A549 (cell line): Measurements from ENCODE around the gene SLITRK2. TPM values are rescaled to one million over a fixed set of nuclear protein-coding genes. Genes with fewer than 3 reads are reported as not detected.

Source experiments
- ATAC-seq, 2 experiments: fragments of 200-7000 bp in 1 of 2; fragments of >200 bp in 1 of 2; cut with Nextera tagmentation in 1 of 2; cut with Tn5 transposase in 1 of 2; 3 replicates each; pipeline versions ENCODE4 v1.8.0 to v1.9.1; 2018 to 2020; ENCODE audit warnings: mild to moderate bottlenecking in 1 of 2, moderate library complexity in 1 of 2
- CTCF ChIA-PET: fragments of 300-600 bp; sonication (Branson Sonifier 250); formaldehyde crosslinking; extraction: SDS; loops from one replicate; lab custom pipeline; 2021; ENCODE audit warnings: antibody characterized with exemption, inconsistent platforms; lab: Yijun Ruan, JAX
- POLR2A ChIA-PET: fragments of 350-600 bp; formaldehyde crosslinking; extraction: SDS; loops from one replicate; lab custom pipeline; 2021; ENCODE audit warnings: antibody characterized with exemption, inconsistent platforms; lab: Yijun Ruan, JAX
- DNase-seq, 2 experiments: peaks; one replicate each; pipeline versions ENCODE4 v3.0.0 to v3.0.0-alpha.2; 2011 to 2016; ENCODE audit warnings: low read depth in 1 of 2, low spot score in 1 of 2
- FAIRE-seq: peaks from 2 replicates; lab custom pipeline; 2011; peaks lifted over from hg19 to GRCh38; lab: Jason Lieb, UNC
- H3K27ac ChIP-seq, 2 experiments: fragments of >200 bp; sonication (Bioruptor Twin); formaldehyde crosslinking; 3 replicates each; pipeline ENCODE4 v1.5.1; 2016 to 2017
- H3K4me1 ChIP-seq: fragments of >200 bp; sonication (Bioruptor Twin); formaldehyde crosslinking; 3 replicates; pipeline ENCODE4 v1.6.1; 2016
- H3K4me2 ChIP-seq: fragments of >200 bp; sonication (Bioruptor Twin); formaldehyde crosslinking; 3 replicates; pipeline ENCODE4 v1.6.1; 2016
- H3K4me3 ChIP-seq: fragments of >200 bp; sonication (Bioruptor Twin); formaldehyde crosslinking; 3 replicates; pipeline ENCODE4 v1.5.1; 2016
- H3K9me3 ChIP-seq: fragments of >200 bp; sonication (Bioruptor Twin); formaldehyde crosslinking; 3 replicates; pipeline ENCODE4 v1.6.1; 2016
- BHLHE40 ChIP-seq: IDR thresholded peaks from 2 replicates; pipeline ENCODE4 v1.6.1; 2012; ENCODE audit warnings: low read depth, low read length, inconsistent platforms
- CEBPB ChIP-seq, 2 experiments: fragments of >200 bp in 1 of 2; sonication (Bioruptor Twin) in 1 of 2; formaldehyde crosslinking in 1 of 2; IDR thresholded peaks; 2 replicates each; pipeline ENCODE4 v1.6.1; 2012 to 2016
- CHD2 ChIP-seq: fragments of 150-350 bp; IDR thresholded peaks from 2 replicates; pipeline ENCODE4 v1.6.1; 2014; ENCODE audit warnings: low read length; ENCODE audit not compliant: partially characterized antibody
- CHD4 ChIP-seq: fragments of 200-600 bp; sonication (generic); IDR thresholded peaks from 2 replicates; pipeline ENCODE4 v1.6.1; 2016; ENCODE audit warnings: antibody characterized with exemption, mild to moderate bottlenecking, borderline replicate concordance
- ESRRA ChIP-seq: fragments of 150-350 bp; IDR thresholded peaks from 2 replicates; pipeline ENCODE4 v1.6.1; 2014; ENCODE audit warnings: mild to moderate bottlenecking, low read length, borderline replicate concordance
- FOSB ChIP-seq: fragments of 250-450 bp; sonication (Bioruptor Pico); IDR thresholded peaks from 2 replicates; pipeline ENCODE4 v1.5.0; 2020; ENCODE audit warnings: mild to moderate bottlenecking, moderate library complexity
- FOXS1 ChIP-seq: fragments of 250-450 bp; sonication (Bioruptor Pico); IDR thresholded peaks from 2 replicates; pipeline ENCODE4 v1.5.0; 2020; ENCODE audit warnings: mild to moderate bottlenecking, moderate library complexity
- GATA3 ChIP-seq: IDR thresholded peaks from 2 replicates; pipeline ENCODE4 v1.6.1; 2012; ENCODE audit warnings: borderline replicate concordance
- HEYL ChIP-seq: fragments of 250-450 bp; sonication (Bioruptor Pico); IDR thresholded peaks from 2 replicates; pipeline ENCODE4 v1.8.0; 2021; ENCODE audit warnings: mild to moderate bottlenecking, moderate library complexity
- MAFK ChIP-seq: fragments of 450-650 bp; IDR thresholded peaks from 2 replicates; pipeline ENCODE4 v1.6.1; 2014; ENCODE audit not compliant: partially characterized antibody
- MYC ChIP-seq: IDR thresholded peaks from 2 replicates; pipeline ENCODE4 v1.6.1; 2012; ENCODE audit warnings: mild to moderate bottlenecking, inconsistent platforms, low read length, improper control_type of control experiment, borderline replicate concordance
- NPAS2 ChIP-seq: fragments of 250-450 bp; sonication (Bioruptor Pico); IDR thresholded peaks from 2 replicates; pipeline ENCODE4 v1.8.0; 2022; ENCODE audit warnings: mild to moderate bottlenecking, moderate library complexity, borderline replicate concordance
- PHF8 ChIP-seq: fragments of 200-600 bp; sonication (generic); IDR thresholded peaks from 2 replicates; pipeline ENCODE4 v1.6.1; 2016; ENCODE audit warnings: low read depth, mild to moderate bottlenecking, antibody characterized with exemption, moderate library complexity, borderline replicate concordance
- RAD21 ChIP-seq, 2 experiments: fragments of >200 bp in 1 of 2; sonication (Bioruptor Twin) in 1 of 2; formaldehyde crosslinking in 1 of 2; IDR thresholded peaks in 1 of 2; conservative IDR thresholded peaks in 1 of 2; 2 replicates in 1 of 2; 3 replicates in 1 of 2; pipeline ENCODE4 v1.6.1; 2012 to 2018; ENCODE audit warnings: inconsistent platforms in 1 of 2
- RCOR1 ChIP-seq: fragments of 150-350 bp; IDR thresholded peaks from 2 replicates; pipeline ENCODE4 v1.6.1; 2014; ENCODE audit warnings: antibody characterized with exemption, low read length, low read depth
- RFX5 ChIP-seq: fragments of 450-650 bp; IDR thresholded peaks from 2 replicates; pipeline ENCODE4 v1.7.1; 2014; ENCODE audit warnings: antibody characterized with exemption, mild to moderate bottlenecking, moderate library complexity
- SREBF2 ChIP-seq: fragments of 450-650 bp; IDR thresholded peaks from 2 replicates; pipeline ENCODE4 v1.6.1; 2014; ENCODE audit warnings: mild to moderate bottlenecking, moderate library complexity
- ZC3H11A ChIP-seq: fragments of 450-650 bp; IDR thresholded peaks from 2 replicates; pipeline ENCODE4 v1.6.1; 2014; ENCODE audit warnings: antibody characterized with exemption, mild to moderate bottlenecking
- ZNF302 ChIP-seq: fragments of 250-450 bp; sonication (Bioruptor Pico); IDR thresholded peaks from 2 replicates; pipeline ENCODE4 v1.9.0; 2021; ENCODE audit warnings: inconsistent platforms, mild to moderate bottlenecking, moderate library complexity
- WGBS: methylation state at CpG from one replicate; pipeline ENCODE4 v1.1.6; 2017; ENCODE audit errors: missing lambda C conversion rate; 5-methylcytosine and 5-hydroxymethylcytosine counted together
- polyA plus RNA-seq, 4 experiments: library from polyadenylated mRNA; depleted of rRNA in 3 of 4; stranded (reverse); fragments of >200 nt; fragmentation: RNase III in 1 of 4; extraction: RNeasy Plus Mini Kit Qiagen cat#74134 plus additional on column Dnase treatment in 1 of 4; gene quantifications; 2 replicates in 3 of 4; 3 replicates in 1 of 4; pipeline ENCODE4 v1.2.3, GENCODE V29; 2011 to 2017
- TF ChIP-seq, protein P1 (sequence below): fragments of 450-650 bp; IDR thresholded peaks from 2 replicates; pipeline ENCODE4 v1.6.1; 2014; ENCODE audit warnings: antibody characterized with exemption
- TF ChIP-seq, protein P2 (sequence below): fragments of >200 bp; sonication (Bioruptor Twin); formaldehyde crosslinking; IDR thresholded peaks from 2 replicates; pipeline ENCODE4 v1.6.1; 2016
- TF ChIP-seq, protein P3 (sequence below): IDR thresholded peaks from 2 replicates; pipeline ENCODE4 v1.6.1; 2012; ENCODE audit warnings: low read depth, borderline replicate concordance
- TF ChIP-seq, protein P4 (sequence below): fragments of 150-350 bp; IDR thresholded peaks from 2 replicates; pipeline ENCODE4 v1.6.1; 2014; ENCODE audit warnings: low read depth, mild to moderate bottlenecking, low read length
- TF ChIP-seq, protein P5 (sequence below): fragments of 250-450 bp; sonication (Bioruptor Pico); IDR thresholded peaks from 2 replicates; pipeline ENCODE4 v1.5.0; 2020; ENCODE audit warnings: low read depth, mild to moderate bottlenecking, moderate library complexity
- TF ChIP-seq, protein P6 (sequence below): fragments of >200 bp; sonication (Bioruptor Twin); formaldehyde crosslinking; IDR thresholded peaks from 3 replicates; pipeline ENCODE4 v1.5.1; 2016

The SLITRK2 gene
- polyA plus RNA-seq, 2 of the 4 experiments (the other 2 are of a cell fraction): not detected

DNA sequence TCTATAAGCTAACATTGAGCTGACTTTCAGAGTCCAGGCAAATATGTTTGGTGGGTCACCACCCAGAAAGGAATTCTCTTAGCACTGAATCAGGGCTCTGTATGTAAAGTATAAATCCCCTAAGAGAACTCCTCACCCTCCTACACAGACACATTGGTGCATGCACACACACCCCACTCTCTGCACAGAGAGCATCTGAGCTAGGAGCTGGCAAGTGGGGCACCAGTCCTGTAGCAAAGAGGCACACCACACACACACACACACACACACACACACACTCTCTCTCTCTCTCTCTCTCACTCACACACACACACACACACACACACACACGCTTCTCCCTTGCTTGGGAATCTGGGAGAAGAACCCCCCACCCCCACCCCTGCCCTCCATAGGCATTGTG is 3.2 kb downstream of the SLITRK2 start (continued):
- TF ChIP-seq RAD21 (conservative IDR thresholded peaks at IDR 0.05 in 1 of 2, IDR thresholded peaks at IDR 0.05 in 1 of 2) (no peak), PHF8 (no peak), ZNF302 (no peak)

DNA sequence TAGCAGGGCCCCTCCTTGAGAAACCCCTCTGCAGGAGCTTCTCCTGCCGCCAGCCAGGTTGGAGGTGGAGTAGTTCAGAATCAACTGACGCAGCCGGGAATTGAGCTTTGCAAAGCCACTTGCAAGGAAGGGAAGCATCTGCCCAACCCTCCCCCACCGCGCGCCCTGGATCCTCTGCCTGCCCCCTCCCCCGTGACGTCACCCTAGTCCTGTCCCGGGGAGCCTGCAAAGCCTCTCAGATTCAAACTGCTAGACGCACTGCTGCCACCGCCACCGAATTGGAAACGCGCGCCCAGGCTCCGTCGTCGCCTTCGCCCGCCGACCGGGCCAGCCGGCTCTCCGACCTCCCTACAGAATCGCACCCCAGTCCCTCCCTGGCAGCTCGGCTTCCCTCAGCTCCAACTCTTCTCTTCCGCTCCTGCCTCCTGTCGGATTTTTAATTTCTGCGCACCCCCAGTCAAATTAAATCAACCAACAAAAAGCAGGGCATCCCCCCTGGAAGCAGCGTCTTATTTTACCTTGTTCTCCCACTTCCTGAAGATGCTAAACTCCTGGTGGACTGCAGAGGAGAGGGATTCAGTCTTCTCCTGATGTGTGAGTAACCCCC is 3.8 kb downstream of the SLITRK2 start:
- no peak for ATAC-seq
- Histone ChIP-seq H3K4me1 (no peaks in the 10 kb centered on the region), H3K27ac (no peak overlapping the region), H3K4me2 (no peak overlapping the region), H3K4me3 (no peak overlapping the region), H3K9me3 (no peaks in the 10 kb centered on the region)
- ChIA-PET CTCF (no interaction called here), POLR2A (no interaction called here)
- DNase-seq: no peak
- no peak for TF ChIP-seq GATA3
- WGBS: 32% methylated on average over 21 of the region's 30 CpGs
- FAIRE-seq: no peak

DNA sequence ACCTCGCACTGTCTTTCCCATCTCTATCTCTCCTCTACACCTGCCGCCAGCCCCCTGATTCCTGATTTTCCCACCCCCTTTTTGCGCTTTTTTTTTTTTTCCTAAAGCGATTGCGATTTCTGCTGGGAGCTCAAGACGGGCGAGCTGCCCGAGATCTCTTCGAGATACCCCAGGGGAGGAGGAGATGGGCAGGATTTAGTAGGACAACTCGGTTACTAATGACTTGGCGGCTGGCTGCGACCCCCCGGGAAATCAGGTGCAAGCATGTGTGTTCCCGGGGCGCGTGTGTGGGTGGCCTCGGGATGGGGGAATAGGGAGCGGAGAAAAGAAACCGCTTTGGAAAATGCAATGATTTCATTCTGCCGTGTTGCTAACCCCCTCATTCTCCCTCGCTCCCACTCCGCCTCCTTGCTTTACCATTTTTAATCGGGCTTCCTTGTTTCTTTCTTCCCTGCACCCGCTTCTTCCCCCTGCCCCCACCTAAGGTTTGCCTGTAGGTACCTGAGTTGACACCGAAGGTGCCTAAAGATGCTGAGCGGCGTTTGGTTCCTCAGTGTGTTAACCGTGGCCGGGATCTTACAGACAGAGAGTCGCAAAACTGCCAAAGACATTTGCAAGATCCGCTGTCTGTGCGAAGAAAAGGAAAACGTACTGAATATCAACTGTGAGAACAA is 4.4 kb downstream of the SLITRK2 start:
- CTCF ChIA-PET: interaction anchor here (1.2 kb wide), 1 partner anchor 10 kb away, joined by 3 read pairs; no protein-coding TSS in a partner anchor

DNA sequence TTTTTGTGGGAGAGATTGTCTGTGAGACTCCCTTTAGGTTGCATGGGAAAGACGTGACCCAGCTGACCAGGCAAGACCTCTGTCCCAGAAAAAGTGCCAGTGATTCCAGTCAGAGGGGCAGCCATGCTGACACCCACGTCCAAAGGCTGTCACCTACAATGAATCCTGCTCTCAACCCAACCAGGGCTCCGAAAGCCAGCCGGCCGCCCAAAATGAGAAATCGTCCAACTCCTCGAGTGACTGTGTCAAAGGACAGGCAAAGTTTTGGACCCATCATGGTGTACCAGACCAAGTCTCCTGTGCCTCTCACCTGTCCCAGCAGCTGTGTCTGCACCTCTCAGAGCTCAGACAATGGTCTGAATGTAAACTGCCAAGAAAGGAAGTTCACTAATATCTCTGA is 5.5 kb downstream of the SLITRK2 start:
- Histone ChIP-seq H3K9me3 (no peaks in the 10 kb centered on the region), H3K4me2 (no peak overlapping the region), H3K4me3 (no peak overlapping the region), H3K4me1 (no peaks in the 10 kb centered on the region), H3K27ac (no peak overlapping the region)
- WGBS: 48% methylated on average over 5 of the region's 7 CpGs
- ATAC-seq (no peak), DNase-seq (no peak), FAIRE-seq (no peak)
- CTCF ChIA-PET: interaction anchor here (1.2 kb wide), 1 partner anchor 9 kb away, joined by 3 read pairs; no protein-coding TSS in a partner anchor
- POLR2A ChIA-PET: no interaction called here
- TF ChIP-seq CEBPB (IDR thresholded peaks at IDR 0.05) (no peak), FOXS1 (CRISPR knock-in tag) (no peak), SREBF2 (no peak), NPAS2 (CRISPR knock-in tag) (no peak), MYC (no peak), ZC3H11A (no peak), MAFK (no peak), CHD2 (no peak), CHD4 (no peak)
- TF ChIP-seq, protein P1, sequence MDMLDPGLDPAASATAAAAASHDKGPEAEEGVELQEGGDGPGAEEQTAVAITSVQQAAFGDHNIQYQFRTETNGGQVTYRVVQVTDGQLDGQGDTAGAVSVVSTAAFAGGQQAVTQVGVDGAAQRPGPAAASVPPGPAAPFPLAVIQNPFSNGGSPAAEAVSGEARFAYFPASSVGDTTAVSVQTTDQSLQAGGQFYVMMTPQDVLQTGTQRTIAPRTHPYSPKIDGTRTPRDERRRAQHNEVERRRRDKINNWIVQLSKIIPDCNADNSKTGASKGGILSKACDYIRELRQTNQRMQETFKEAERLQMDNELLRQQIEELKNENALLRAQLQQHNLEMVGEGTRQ: no peak
- TF ChIP-seq, protein P2, sequence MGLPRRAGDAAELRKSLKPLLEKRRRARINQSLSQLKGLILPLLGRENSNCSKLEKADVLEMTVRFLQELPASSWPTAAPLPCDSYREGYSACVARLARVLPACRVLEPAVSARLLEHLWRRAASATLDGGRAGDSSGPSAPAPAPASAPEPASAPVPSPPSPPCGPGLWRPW: no peak
- TF ChIP-seq, protein P3, sequence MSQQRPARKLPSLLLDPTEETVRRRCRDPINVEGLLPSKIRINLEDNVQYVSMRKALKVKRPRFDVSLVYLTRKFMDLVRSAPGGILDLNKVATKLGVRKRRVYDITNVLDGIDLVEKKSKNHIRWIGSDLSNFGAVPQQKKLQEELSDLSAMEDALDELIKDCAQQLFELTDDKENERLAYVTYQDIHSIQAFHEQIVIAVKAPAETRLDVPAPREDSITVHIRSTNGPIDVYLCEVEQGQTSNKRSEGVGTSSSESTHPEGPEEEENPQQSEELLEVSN: no peak
- TF ChIP-seq, protein P4, sequence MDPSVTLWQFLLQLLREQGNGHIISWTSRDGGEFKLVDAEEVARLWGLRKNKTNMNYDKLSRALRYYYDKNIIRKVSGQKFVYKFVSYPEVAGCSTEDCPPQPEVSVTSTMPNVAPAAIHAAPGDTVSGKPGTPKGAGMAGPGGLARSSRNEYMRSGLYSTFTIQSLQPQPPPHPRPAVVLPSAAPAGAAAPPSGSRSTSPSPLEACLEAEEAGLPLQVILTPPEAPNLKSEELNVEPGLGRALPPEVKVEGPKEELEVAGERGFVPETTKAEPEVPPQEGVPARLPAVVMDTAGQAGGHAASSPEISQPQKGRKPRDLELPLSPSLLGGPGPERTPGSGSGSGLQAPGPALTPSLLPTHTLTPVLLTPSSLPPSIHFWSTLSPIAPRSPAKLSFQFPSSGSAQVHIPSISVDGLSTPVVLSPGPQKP: no peak
- TF ChIP-seq, protein P5, sequence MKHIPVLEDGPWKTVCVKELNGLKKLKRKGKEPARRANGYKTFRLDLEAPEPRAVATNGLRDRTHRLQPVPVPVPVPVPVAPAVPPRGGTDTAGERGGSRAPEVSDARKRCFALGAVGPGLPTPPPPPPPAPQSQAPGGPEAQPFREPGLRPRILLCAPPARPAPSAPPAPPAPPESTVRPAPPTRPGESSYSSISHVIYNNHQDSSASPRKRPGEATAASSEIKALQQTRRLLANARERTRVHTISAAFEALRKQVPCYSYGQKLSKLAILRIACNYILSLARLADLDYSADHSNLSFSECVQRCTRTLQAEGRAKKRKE (CRISPR knock-in tag): no peak

More for the DNA sequence above, 4.4 kb downstream of the SLITRK2 start:
- DNase-seq (no peak), ATAC-seq (no peak), FAIRE-seq (no peak)
- 20% methylated on average over 32 of the region's 33 CpGs for WGBS
- no peak overlapping the region for H3K27ac ChIP-seq
- no peaks in the 10 kb centered on the region for H3K9me3 ChIP-seq
- TF ChIP-seq RCOR1 (no peak), RFX5 (no peak), CEBPB (IDR thresholded peaks at IDR 0.05) (no peak), FOSB (CRISPR knock-in tag) (no peak), BHLHE40 (no peak), HEYL (CRISPR knock-in tag) (no peak), ESRRA (no peak)
- TF ChIP-seq, protein P6, sequence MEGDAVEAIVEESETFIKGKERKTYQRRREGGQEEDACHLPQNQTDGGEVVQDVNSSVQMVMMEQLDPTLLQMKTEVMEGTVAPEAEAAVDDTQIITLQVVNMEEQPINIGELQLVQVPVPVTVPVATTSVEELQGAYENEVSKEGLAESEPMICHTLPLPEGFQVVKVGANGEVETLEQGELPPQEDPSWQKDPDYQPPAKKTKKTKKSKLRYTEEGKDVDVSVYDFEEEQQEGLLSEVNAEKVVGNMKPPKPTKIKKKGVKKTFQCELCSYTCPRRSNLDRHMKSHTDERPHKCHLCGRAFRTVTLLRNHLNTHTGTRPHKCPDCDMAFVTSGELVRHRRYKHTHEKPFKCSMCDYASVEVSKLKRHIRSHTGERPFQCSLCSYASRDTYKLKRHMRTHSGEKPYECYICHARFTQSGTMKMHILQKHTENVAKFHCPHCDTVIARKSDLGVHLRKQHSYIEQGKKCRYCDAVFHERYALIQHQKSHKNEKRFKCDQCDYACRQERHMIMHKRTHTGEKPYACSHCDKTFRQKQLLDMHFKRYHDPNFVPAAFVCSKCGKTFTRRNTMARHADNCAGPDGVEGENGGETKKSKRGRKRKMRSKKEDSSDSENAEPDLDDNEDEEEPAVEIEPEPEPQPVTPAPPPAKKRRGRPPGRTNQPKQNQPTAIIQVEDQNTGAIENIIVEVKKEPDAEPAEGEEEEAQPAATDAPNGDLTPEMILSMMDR: no peak
- TF ChIP-seq, protein P5 (CRISPR knock-in tag): no peak
- no peak overlapping the region for H3K4me2 ChIP-seq
- H3K4me3 ChIP-seq: no peak overlapping the region
- H3K4me1 ChIP-seq: no peaks in the 10 kb centered on the region
- POLR2A ChIA-PET: no interaction called here
